Tibial nerve (tissue), 4 donors: Measurements from ENCODE around the gene BOC. TPM values are rescaled to one million over a fixed set of nuclear protein-coding genes. Genes with fewer than 3 reads are reported as not detected.

Source experiments
- DNase-seq, 2 donors: peaks; one replicate each; pipeline ENCODE4 v3.0.0-alpha.2; 2019; ENCODE audit warnings: low spot score in 2 of 2
- H3K27ac ChIP-seq, 4 donors: fragments of 200-600 bp; sonication (generic) in 3 of 4; one replicate each; pipeline ENCODE4 v1.5.1; 2017 to 2019; ENCODE audit warnings: mild to moderate bottlenecking in 1 of 4
- H3K27me3 ChIP-seq, 2 donors: fragments of 200-600 bp; sonication (generic) in 1 of 2; one replicate each; pipeline versions ENCODE4 v1.5.1 to v1.6.0; 2017 to 2019
- H3K36me3 ChIP-seq, 3 donors: fragments of 200-600 bp; sonication (generic); one replicate each; pipeline ENCODE4 v1.5.1; 2018 to 2019
- H3K4me1 ChIP-seq, 4 donors: fragments of 200-600 bp; sonication (generic) in 3 of 4; one replicate each; pipeline ENCODE4 v1.5.1; 2017 to 2019
- H3K4me3 ChIP-seq, 4 donors: fragments of 200-600 bp; sonication (generic) in 3 of 4; one replicate each; pipeline ENCODE4 v1.5.1; 2017 to 2019; ENCODE audit warnings: mild to moderate bottlenecking in 1 of 4, moderate library complexity in 1 of 4
- H3K9me3 ChIP-seq, 4 donors: fragments of 200-600 bp; sonication (generic) in 3 of 4; one replicate each; pipeline ENCODE4 v1.5.1; 2017 to 2019
- CTCF ChIP-seq, 5 experiments: fragments of 200-600 bp in 3 of 5; fragments of 450-650 bp in 2 of 5; sonication (generic) in 3 of 5; IDR thresholded peaks; one replicate each; pipeline ENCODE4 v1.5.1; 2016 to 2019; ENCODE audit warnings: antibody characterized with exemption in 5 of 5, mild to moderate bottlenecking in 3 of 5, moderate library complexity in 2 of 5
- EP300 ChIP-seq, 2 donors: sonication (generic); formaldehyde crosslinking; IDR thresholded peaks; one replicate each; pipeline ENCODE4 v1.6.1; 2017; ENCODE audit warnings: antibody characterized with exemption in 2 of 2, mild to moderate bottlenecking in 1 of 2
- POLR2A ChIP-seq, 2 donors: fragments of 450-650 bp; IDR thresholded peaks; one replicate each; pipeline ENCODE4 v1.6.1; 2017; ENCODE audit warnings: antibody characterized with exemption in 2 of 2, mild to moderate bottlenecking in 2 of 2, moderate library complexity in 2 of 2
- WGBS, 2 donors: methylation state at CpG; one replicate each; pipeline ENCODE4 v1.1.5; 2018; 5-methylcytosine and 5-hydroxymethylcytosine counted together
- total RNA-seq, 4 donors: library from RNA; depleted of rRNA; stranded (reverse); fragments of >200 nt; gene quantifications; one replicate each; pipeline ENCODE4 v1.1.0, GENCODE V29; 2016

Gene BOC
- total RNA-seq, 4 donors from 2014 or later: 27.6 to 63.2 (median 48.1) TPM

DNA sequence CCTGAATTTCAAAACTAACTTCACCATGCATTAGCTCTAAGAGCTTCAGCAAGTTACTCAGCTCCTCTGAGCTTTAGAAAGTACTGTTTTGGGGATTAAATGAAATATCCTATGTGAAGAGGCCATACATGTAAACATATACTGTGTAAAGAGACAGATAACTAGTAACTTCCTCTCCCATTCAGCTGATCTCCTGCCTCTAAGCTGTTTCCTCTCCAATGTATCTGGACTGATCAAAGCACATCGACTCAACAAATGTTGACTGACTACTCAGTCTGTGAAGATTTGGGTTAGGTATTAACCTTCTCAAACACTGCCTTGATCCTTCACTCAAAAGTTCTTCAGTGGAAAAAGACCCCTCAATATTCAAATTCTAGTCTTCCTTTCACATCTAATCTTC is 82.0 kb downstream of the BOC start:
- WGBS, 2 donors: 79 to 80% methylated on average over 1 of the region's 1 CpG
- Histone ChIP-seq H3K4me3 (no peak overlapping the region), H3K9me3 (no peaks in the 10 kb centered on the region), H3K27me3 (no peaks in the 10 kb centered on the region), H3K36me3 (no peaks in the 10 kb centered on the region), H3K4me1 (no peaks in the 10 kb centered on the region), H3K27ac (no peak overlapping the region)
- DNase-seq: no peak
- TF ChIP-seq EP300 (IDR thresholded peaks at IDR 0.05): no peak
- no peak for TF ChIP-seq CTCF (IDR thresholded peaks at IDR 0.05)
- TF ChIP-seq POLR2A (IDR thresholded peaks at IDR 0.05): no peak

DNA sequence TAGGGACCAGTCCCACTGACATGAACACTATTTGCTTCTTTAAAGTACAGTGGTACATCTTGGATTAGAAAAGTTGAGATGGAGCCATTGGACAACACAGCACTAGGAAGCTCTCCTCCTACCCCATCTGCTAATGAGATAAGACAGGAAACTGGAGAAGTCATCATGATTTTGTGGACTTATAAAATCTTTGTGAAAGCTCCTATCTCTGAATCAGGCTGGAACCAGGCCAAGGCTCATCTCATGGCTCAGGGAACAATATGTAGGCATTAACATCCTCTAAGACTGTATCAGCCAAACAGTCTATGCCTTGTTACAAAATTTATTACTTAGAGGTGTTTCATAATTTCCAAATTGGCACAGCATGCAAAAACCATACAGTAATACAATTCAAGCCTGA is 84.1 kb downstream of the BOC start:
- H3K27ac ChIP-seq: no peak overlapping the region
- no peak overlapping the region for H3K4me3 ChIP-seq
- TF ChIP-seq EP300 (IDR thresholded peaks at IDR 0.05): no peak
- TF ChIP-seq POLR2A (IDR thresholded peaks at IDR 0.05): no peak
- TF ChIP-seq CTCF (IDR thresholded peaks at IDR 0.05): no peak
- no peak for DNase-seq
- no peaks in the 10 kb centered on the region for H3K27me3 ChIP-seq
- H3K36me3 ChIP-seq: peaks cover 0 to 4% (median 0%) of the 10 kb centered on the region in 3 donors
- no peaks in the 10 kb centered on the region for H3K4me1 ChIP-seq
- H3K9me3 ChIP-seq: no peaks in the 10 kb centered on the region

GRCh38 chr3:113297287-113297686 is 85.9 kb downstream of the BOC start:
- Histone ChIP-seq H3K36me3 (peaks cover 0 to 4% (median 0%) of the 10 kb centered on the region in 3 donors), H3K27me3 (no peaks in the 10 kb centered on the region), H3K9me3 (no peaks in the 10 kb centered on the region), H3K4me3 (no peak overlapping the region), H3K4me1 (no peaks in the 10 kb centered on the region), H3K27ac (no peak overlapping the region)
- no peak for DNase-seq
- 72% methylated on average over 2 of the region's 2 CpGs for WGBS, 2 donors
- no peak for TF ChIP-seq EP300 (IDR thresholded peaks at IDR 0.05)
- TF ChIP-seq POLR2A (IDR thresholded peaks at IDR 0.05): no peak
- no peak for TF ChIP-seq CTCF (IDR thresholded peaks at IDR 0.05)

- 74 to 80% methylated on average over 4 of the region's 4 CpGs for WGBS, 2 donors
- DNase-seq: no peak
- TF ChIP-seq CTCF (IDR thresholded peaks at IDR 0.05) (no peak), EP300 (IDR thresholded peaks at IDR 0.05) (no peak), POLR2A (IDR thresholded peaks at IDR 0.05) (no peak)
- H3K36me3 ChIP-seq: peaks cover 0 to 4% (median 0%) of the 10 kb centered on the region in 3 donors
- H3K9me3 ChIP-seq: no peaks in the 10 kb centered on the region
- no peak overlapping the region for H3K4me3 ChIP-seq
- no peaks in the 10 kb centered on the region for H3K4me1 ChIP-seq
- no peaks in the 10 kb centered on the region for H3K27me3 ChIP-seq
- H3K27ac ChIP-seq: no peak overlapping the region
These were observed 86.5 kb downstream of the BOC start for GRCh38 chr3:113297841-113298240.

DNA sequence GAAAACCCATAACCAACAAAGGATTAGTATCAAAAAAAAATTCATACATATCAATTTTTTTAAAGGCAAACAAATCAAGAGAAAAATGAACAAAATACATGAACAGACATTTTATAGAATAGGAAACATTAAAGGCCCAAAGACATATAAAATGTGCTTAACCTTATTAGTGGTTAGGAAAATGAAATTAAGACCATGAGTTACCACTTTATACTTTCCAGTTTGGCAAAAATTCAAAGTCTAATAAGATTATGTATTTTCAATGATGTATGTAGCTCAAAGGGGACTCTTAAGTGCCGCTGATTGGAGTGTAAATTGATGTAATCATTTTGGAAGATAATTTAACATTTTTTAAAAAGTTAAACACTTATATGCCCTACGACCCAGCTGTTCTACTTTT is 89.2 kb downstream of the BOC start:
- TF ChIP-seq CTCF (IDR thresholded peaks at IDR 0.05): no peak
- DNase-seq: no peak
- no peaks in the 10 kb centered on the region for H3K9me3 ChIP-seq
- H3K36me3 ChIP-seq: peaks cover 0 to 19% (median 0%) of the 10 kb centered on the region in 3 donors
- 90 to 94% methylated on average over 2 of the region's 2 CpGs for WGBS, 2 donors
- H3K4me1 ChIP-seq: no peaks in the 10 kb centered on the region
- H3K4me3 ChIP-seq: no peak overlapping the region
- H3K27ac ChIP-seq: no peak overlapping the region
- no peaks in the 10 kb centered on the region for H3K27me3 ChIP-seq
